ENCODE data around the gene STING1. TPM values are rescaled to one million over a fixed set of nuclear protein-coding genes. Genes with fewer than 3 reads are reported as not detected.
"Not testable (repeated sequence)": the region's sequence is repeated elsewhere in the genome, so short reads cannot be mapped to it uniquely, and the experiment has no call there.

The STING1 gene
- total and polyA plus RNA-seq, 2 of the 13 experiments (the other 11 are each of a cell fraction or from before 2014, with no cell fraction given): 1.3 to 4.4 TPM

DNA sequence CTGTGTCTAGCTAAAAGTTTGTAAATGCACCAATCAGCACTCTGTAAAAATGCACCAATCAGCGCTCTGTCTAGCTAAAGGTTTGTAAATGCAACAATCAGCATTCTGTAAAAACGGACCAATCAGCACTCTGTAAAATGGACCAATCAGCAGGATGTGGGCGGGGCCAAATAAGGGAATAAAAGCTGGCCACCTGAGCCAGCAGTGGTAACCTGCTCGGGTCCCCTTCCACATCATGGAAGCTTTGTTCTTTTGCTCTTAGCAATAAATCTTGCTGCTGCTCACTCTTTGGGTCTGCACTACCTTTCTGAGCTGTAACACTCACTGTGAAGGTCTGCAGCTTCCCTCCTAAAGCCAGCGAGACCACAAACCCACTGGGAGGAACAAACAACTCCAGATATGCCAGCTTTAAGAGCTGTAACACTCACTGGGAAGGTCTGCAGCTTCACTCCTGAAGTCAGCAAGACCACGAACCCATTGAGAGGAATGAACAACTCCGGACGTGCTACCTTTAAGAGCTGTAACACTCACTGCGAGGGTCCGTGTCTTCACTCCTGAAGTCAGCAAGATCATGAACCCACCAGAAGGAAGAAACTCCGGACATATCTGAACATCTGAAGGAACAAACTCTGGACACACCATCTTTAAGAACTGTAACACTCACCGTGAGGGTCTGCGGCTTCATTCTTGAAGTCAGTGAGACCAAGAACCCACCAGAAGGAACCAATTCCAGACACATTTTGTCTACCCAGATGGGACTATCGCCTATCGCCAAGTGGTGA is 20.7 kb upstream of the STING1 start (continued):
- TF ChIP-seq, protein P1, sequence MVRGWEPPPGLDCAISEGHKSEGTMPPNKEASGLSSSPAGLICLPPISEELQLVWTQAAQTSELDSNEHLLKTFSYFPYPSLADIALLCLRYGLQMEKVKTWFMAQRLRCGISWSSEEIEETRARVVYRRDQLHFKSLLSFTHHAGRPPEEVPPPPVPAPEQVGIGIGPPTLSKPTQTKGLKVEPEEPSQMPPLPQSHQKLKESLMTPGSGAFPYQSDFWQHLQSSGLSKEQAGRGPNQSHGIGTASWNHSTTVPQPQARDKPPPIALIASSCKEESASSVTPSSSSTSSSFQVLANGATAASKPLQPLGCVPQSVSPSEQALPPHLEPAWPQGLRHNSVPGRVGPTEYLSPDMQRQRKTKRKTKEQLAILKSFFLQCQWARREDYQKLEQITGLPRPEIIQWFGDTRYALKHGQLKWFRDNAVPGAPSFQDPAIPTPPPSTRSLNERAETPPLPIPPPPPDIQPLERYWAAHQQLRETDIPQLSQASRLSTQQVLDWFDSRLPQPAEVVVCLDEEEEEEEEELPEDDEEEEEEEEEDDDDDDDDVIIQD (CRISPR knock-in tag; IDR thresholded peaks at IDR 0.05; ENCODE audit: low read depth): peak; percentile 80; the same call in 1 of the 2 replicates
- 0 out of 2 replicates have a peak, but pooled peaks have one; percentile 25 for TF ChIP-seq MIER3 (CRISPR knock-in tag; IDR thresholded peaks at IDR 0.05; ENCODE audit: borderline replicate concordance)
- peak; percentile 28; the same call in 1 of the 2 replicates for TF ChIP-seq ZNF232 (CRISPR knock-in tag; IDR thresholded peaks at IDR 0.05; ENCODE audit: borderline replicate concordance)
- TF ChIP-seq MAFF (IDR thresholded peaks at IDR 0.05; ENCODE audit: low read depth, low read length): peak; percentile 90
- TF ChIP-seq ZBTB42 (CRISPR knock-in tag; IDR thresholded peaks at IDR 0.05): 0 out of 2 replicates have a peak, but pooled peaks have one; percentile 56
- peak; percentile 44; the same call in 1 of the 2 replicates for TF ChIP-seq ZNF451 (CRISPR knock-in tag; IDR thresholded peaks at IDR 0.05)
- TF ChIP-seq ZBTB20 (CRISPR knock-in tag; IDR thresholded peaks at IDR 0.05; ENCODE audit: borderline replicate concordance, low read depth): 0 out of 2 replicates have a peak, but pooled peaks have one; percentile 59
- TF ChIP-seq POGZ (CRISPR knock-in tag; IDR thresholded peaks at IDR 0.05): peak; percentile 91
- TF ChIP-seq ZNF333 (CRISPR knock-in tag; IDR thresholded peaks at IDR 0.05; ENCODE audit: borderline replicate concordance): 0 out of 2 replicates have a peak, but pooled peaks have one; percentile 17
- TF ChIP-seq, protein P2, sequence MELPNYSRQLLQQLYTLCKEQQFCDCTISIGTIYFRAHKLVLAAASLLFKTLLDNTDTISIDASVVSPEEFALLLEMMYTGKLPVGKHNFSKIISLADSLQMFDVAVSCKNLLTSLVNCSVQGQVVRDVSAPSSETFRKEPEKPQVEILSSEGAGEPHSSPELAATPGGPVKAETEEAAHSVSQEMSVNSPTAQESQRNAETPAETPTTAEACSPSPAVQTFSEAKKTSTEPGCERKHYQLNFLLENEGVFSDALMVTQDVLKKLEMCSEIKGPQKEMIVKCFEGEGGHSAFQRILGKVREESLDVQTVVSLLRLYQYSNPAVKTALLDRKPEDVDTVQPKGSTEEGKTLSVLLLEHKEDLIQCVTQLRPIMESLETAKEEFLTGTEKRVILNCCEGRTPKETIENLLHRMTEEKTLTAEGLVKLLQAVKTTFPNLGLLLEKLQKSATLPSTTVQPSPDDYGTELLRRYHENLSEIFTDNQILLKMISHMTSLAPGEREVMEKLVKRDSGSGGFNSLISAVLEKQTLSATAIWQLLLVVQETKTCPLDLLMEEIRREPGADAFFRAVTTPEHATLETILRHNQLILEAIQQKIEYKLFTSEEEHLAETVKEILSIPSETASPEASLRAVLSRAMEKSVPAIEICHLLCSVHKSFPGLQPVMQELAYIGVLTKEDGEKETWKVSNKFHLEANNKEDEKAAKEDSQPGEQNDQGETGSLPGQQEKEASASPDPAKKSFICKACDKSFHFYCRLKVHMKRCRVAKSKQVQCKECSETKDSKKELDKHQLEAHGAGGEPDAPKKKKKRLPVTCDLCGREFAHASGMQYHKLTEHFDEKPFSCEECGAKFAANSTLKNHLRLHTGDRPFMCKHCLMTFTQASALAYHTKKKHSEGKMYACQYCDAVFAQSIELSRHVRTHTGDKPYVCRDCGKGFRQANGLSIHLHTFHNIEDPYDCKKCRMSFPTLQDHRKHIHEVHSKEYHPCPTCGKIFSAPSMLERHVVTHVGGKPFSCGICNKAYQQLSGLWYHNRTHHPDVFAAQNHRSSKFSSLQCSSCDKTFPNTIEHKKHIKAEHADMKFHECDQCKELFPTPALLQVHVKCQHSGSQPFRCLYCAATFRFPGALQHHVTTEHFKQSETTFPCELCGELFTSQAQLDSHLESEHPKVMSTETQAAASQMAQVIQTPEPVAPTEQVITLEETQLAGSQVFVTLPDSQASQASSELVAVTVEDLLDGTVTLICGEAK (IDR thresholded peaks at IDR 0.05): not testable (repeated sequence)
- TF ChIP-seq, protein P2 (CRISPR knock-in tag; IDR thresholded peaks at IDR 0.05): 0 out of 2 replicates have a peak, but pooled peaks have one; percentile 61
- TF ChIP-seq RFX5 (IDR thresholded peaks at IDR 0.05; ENCODE audit: low read depth, low read length): peak; percentile 44; the same call in 1 of the 2 replicates
- TF ChIP-seq MAFK (conservative IDR thresholded peaks at IDR 0.05 in 1 of 2, IDR thresholded peaks at IDR 0.05 in 1 of 2; ENCODE audit: low read length in 2 of 2): peak; percentile 86 to 93
- TF ChIP-seq SIX1 (CRISPR knock-in tag; IDR thresholded peaks at IDR 0.05; ENCODE audit: borderline replicate concordance): 0 out of 2 replicates have a peak, but pooled peaks have one; percentile 32
- TF ChIP-seq NFIC (IDR thresholded peaks at IDR 0.05; ENCODE audit: low read length): 0 out of 2 replicates have a peak, but pooled peaks have one; percentile 13
- 0 out of 2 replicates have a peak, but pooled peaks have one; percentile 54 for TF ChIP-seq ZSCAN30 (CRISPR knock-in tag; IDR thresholded peaks at IDR 0.05)
- TF ChIP-seq ZMYM2 (CRISPR knock-in tag; IDR thresholded peaks at IDR 0.05): peak; percentile 53; the same call in 1 of the 2 replicates
- peak; percentile 81 for TF ChIP-seq DR1 (CRISPR knock-in tag; IDR thresholded peaks at IDR 0.05)
- peak; percentile 45; the same call in 1 of the 2 replicates for TF ChIP-seq ZNF501 (CRISPR knock-in tag; IDR thresholded peaks at IDR 0.05)

Measured in HepG2 (cell line).